Measurements from ENCODE around the gene USP6NL. TPM values are rescaled to one million over a fixed set of nuclear protein-coding genes. Genes with fewer than 3 reads are reported as not detected.

USP6NL gene
- total RNA-seq, 1 experiment from 2014 or later = 35.6 TPM

GRCh38 chr10:11625019-11625735 lies 13.7 kb upstream of the USP6NL start:
- peaks cover 9% of the 10 kb centered on the region for H3K4me1 ChIP-seq
- H3K27me3 Mint-ChIP-seq (ENCODE audit: insufficient read depth, unreplicated experiment) = no peaks in the 10 kb centered on the region
- peaks cover 7% of the 10 kb centered on the region for H3K9me3 Mint-ChIP-seq (ENCODE audit: unreplicated experiment)
- ChIA-PET POLR2A (no interaction called here), CTCF (interaction anchor here (0.6 kb wide), 1 partner anchor 142 kb away, joined by 3 read pairs; no protein-coding TSS in a partner anchor)
- no peak for DNase-seq
- peaks cover 14% of the 10 kb centered on the region for H3K4me1 Mint-ChIP-seq (ENCODE audit: low read depth, unreplicated experiment)
- H3K36me3 ChIP-seq (ENCODE audit: control insufficient read depth, insufficient read depth, low read length) = no peaks in the 10 kb centered on the region
- H3K9me3 ChIP-seq = peaks cover 6% of the 10 kb centered on the region; the same call in 1 of the 2 replicates
- peaks cover 5% of the 10 kb centered on the region for H3K36me3 Mint-ChIP-seq (ENCODE audit: insufficient read depth, unreplicated experiment)
- no peak overlapping the region for H3K4me3 Mint-ChIP-seq (ENCODE audit: unreplicated experiment)
- intact Hi-C loops (cut with micrococcal nuclease; ENCODE audit: unreplicated experiment) = no loop called here
- no peaks in the 10 kb centered on the region for H3K27me3 ChIP-seq (replicated peaks; ENCODE audit: control insufficient read depth, insufficient read depth, low read length)
- no peak overlapping the region for H3K27ac Mint-ChIP-seq (ENCODE audit: unreplicated experiment)
- no peak for TF ChIP-seq CTCF (IDR thresholded peaks at IDR 0.05; ENCODE audit: insufficient read depth in 1 of 2, low read depth in 1 of 2, low read length in 1 of 2, severe bottlenecking in 1 of 2, unreplicated experiment in 1 of 2)
- no TSS peak for BruUV-seq (replicated peaks)
- H3K4me3 ChIP-seq (ENCODE audit: low read depth, low read length) = no peak overlapping the region

GRCh38 chr10:11617233-11617632 lies 5.8 kb upstream of the USP6NL start:
- peaks cover 23% of the 10 kb centered on the region for H3K4me1 Mint-ChIP-seq (ENCODE audit: low read depth, unreplicated experiment)
- Histone ChIP-seq H3K27me3 (replicated peaks; ENCODE audit: control insufficient read depth, insufficient read depth, low read length) (no peaks in the 10 kb centered on the region), H3K9me3 (peaks cover 21% of the 10 kb centered on the region), H3K36me3 (ENCODE audit: control insufficient read depth, insufficient read depth, low read length) (no peaks in the 10 kb centered on the region), H3K4me1 (peaks cover 40% of the 10 kb centered on the region), H3K4me3 (ENCODE audit: low read depth, low read length) (no peak overlapping the region)
- ChIA-PET CTCF (no interaction called here), POLR2A (no interaction called here)
- H3K27me3 Mint-ChIP-seq (ENCODE audit: insufficient read depth, unreplicated experiment) = no peaks in the 10 kb centered on the region
- no peak overlapping the region for H3K27ac Mint-ChIP-seq (ENCODE audit: unreplicated experiment)
- intact Hi-C loops (cut with micrococcal nuclease; ENCODE audit: unreplicated experiment) = no loop called here
- no peak for TF ChIP-seq CTCF (IDR thresholded peaks at IDR 0.05; ENCODE audit: insufficient read depth in 1 of 2, low read depth in 1 of 2, low read length in 1 of 2, severe bottlenecking in 1 of 2, unreplicated experiment in 1 of 2)
- BruUV-seq (replicated peaks) = no TSS peak
- H3K9me3 Mint-ChIP-seq (ENCODE audit: unreplicated experiment) = peaks cover 11% of the 10 kb centered on the region
- H3K4me3 Mint-ChIP-seq (ENCODE audit: unreplicated experiment) = no peak overlapping the region
- DNase-seq = no peak
- H3K36me3 Mint-ChIP-seq (ENCODE audit: insufficient read depth, unreplicated experiment) = peaks cover 6% of the 10 kb centered on the region

GRCh38 chr10:11616021-11616420 lies 4.6 kb upstream of the USP6NL start:
- Histone ChIP-seq H3K36me3 (ENCODE audit: control insufficient read depth, insufficient read depth, low read length) (no peaks in the 10 kb centered on the region), H3K4me1 (peaks cover 40% of the 10 kb centered on the region), H3K27me3 (replicated peaks; ENCODE audit: control insufficient read depth, insufficient read depth, low read length) (no peaks in the 10 kb centered on the region), H3K4me3 (ENCODE audit: low read depth, low read length) (no peak overlapping the region), H3K9me3 (peaks cover 18% of the 10 kb centered on the region)
- no TSS peak for BruUV-seq (replicated peaks)
- Mint-ChIP-seq H3K4me1 (ENCODE audit: low read depth, unreplicated experiment) (peaks cover 23% of the 10 kb centered on the region), H3K4me3 (ENCODE audit: unreplicated experiment) (no peak overlapping the region), H3K27ac (ENCODE audit: unreplicated experiment) (peak overlapping the region; percentile 10), H3K27me3 (ENCODE audit: insufficient read depth, unreplicated experiment) (no peaks in the 10 kb centered on the region), H3K36me3 (ENCODE audit: insufficient read depth, unreplicated experiment) (peaks cover 12% of the 10 kb centered on the region), H3K9me3 (ENCODE audit: unreplicated experiment) (peaks cover 11% of the 10 kb centered on the region)
- DNase-seq = no peak
- ChIA-PET POLR2A (no interaction called here), CTCF (no interaction called here)
- intact Hi-C loops (cut with micrococcal nuclease; ENCODE audit: unreplicated experiment) = no loop called here
- TF ChIP-seq CTCF (IDR thresholded peaks at IDR 0.05; ENCODE audit: insufficient read depth in 1 of 2, low read depth in 1 of 2, low read length in 1 of 2, severe bottlenecking in 1 of 2, unreplicated experiment in 1 of 2) = no peak

Data from Caco-2 (cell line).